ENCODE results near the gene AK1.
A peak's percentile ranks its signal among the peaks of the same experiment; 100 is the strongest.

Gene AK1

GRCh38 chr9:127904561-127905003, 27.1 kb upstream of the AK1 start:
- TF ChIP-seq CTCF (IDR thresholded peaks at IDR 0.05; ENCODE audit: extremely low read depth, insufficient read depth, missing control alignments) = no peak
- no peak for DNase-seq (ENCODE audit: low spot score)
- in situ Hi-C loops (cut with MboI; ENCODE audit: low pct_unique_long_range_greater_than_20kb, low sequenced_read_pairs, unreplicated experiment) = loop anchor here (25.0 kb wide), 1 partner anchor 317 kb away; no protein-coding TSS in a partner anchor

- no peak for DNase-seq (ENCODE audit: low spot score)
- in situ Hi-C loops (cut with MboI; ENCODE audit: low pct_unique_long_range_greater_than_20kb, low sequenced_read_pairs, unreplicated experiment) = loop anchor here (25.0 kb wide), 1 partner anchor 317 kb away; no protein-coding TSS in a partner anchor
- no peak for TF ChIP-seq CTCF (IDR thresholded peaks at IDR 0.05; ENCODE audit: extremely low read depth, insufficient read depth, missing control alignments)
Observed at GRCh38 chr9:127903557-127904475, 26.3 kb upstream of the AK1 start.

GRCh38 chr9:127899128-127899943, 21.9 kb upstream of the AK1 start, which contains the start of gene ST6GALNAC6:
TSS of gene ST6GALNAC6 (minus strand) at chr9:127899603. CDS start at chr9:127897981, 1,622 bp downstream.
- TF ChIP-seq CTCF (IDR thresholded peaks at IDR 0.05; ENCODE audit: extremely low read depth, insufficient read depth, missing control alignments) = no peak
- in situ Hi-C loops (cut with MboI; ENCODE audit: low pct_unique_long_range_greater_than_20kb, low sequenced_read_pairs, unreplicated experiment) = no loop called here
- peak; percentile 95 for DNase-seq (ENCODE audit: low spot score)

GRCh38 chr9:127898433-127899127, 21.1 kb upstream of the AK1 start:
- in situ Hi-C loops (cut with MboI; ENCODE audit: low pct_unique_long_range_greater_than_20kb, low sequenced_read_pairs, unreplicated experiment) = no loop called here
- no peak for TF ChIP-seq CTCF (IDR thresholded peaks at IDR 0.05; ENCODE audit: extremely low read depth, insufficient read depth, missing control alignments)
- peak; percentile 57 for DNase-seq (ENCODE audit: low spot score)

GRCh38 chr9:127897193-127897692, 19.8 kb upstream of the AK1 start:
- in situ Hi-C loops (cut with MboI; ENCODE audit: low pct_unique_long_range_greater_than_20kb, low sequenced_read_pairs, unreplicated experiment) = no loop called here
- DNase-seq (ENCODE audit: low spot score) = peak; percentile 79
- no peak for TF ChIP-seq CTCF (IDR thresholded peaks at IDR 0.05; ENCODE audit: extremely low read depth, insufficient read depth, missing control alignments)
